B cell (primary cell): ENCODE data around the gene LPCAT4. TPM values are rescaled to one million over a fixed set of nuclear protein-coding genes. Genes with fewer than 3 reads are reported as not detected.

Experiments
- ATAC-seq: fragments of 200-7000 bp; cut with Tn5 transposase; one replicate; pipeline ENCODE4 v1.10.0; 2021; ENCODE audit warnings: low read depth, mild to moderate bottlenecking, moderate number of reproducible peaks, moderate library complexity
- CTCF ChIA-PET: fragments of 350-600 bp; sonication (Branson Sonifier 250); formaldehyde crosslinking; loops from one replicate; lab custom pipeline; 2021; ENCODE audit warnings: antibody characterized with exemption, inconsistent platforms; lab: Charles Lee
- POLR2A ChIA-PET: fragments of 350-600 bp; sonication (Branson Sonifier 250); formaldehyde crosslinking; loops from one replicate; lab custom pipeline; 2021; ENCODE audit warnings: antibody characterized with exemption; lab: Charles Lee
- DNase-seq: peaks from one replicate; pipeline ENCODE4 v3.0.0; 2013
- H2AFZ ChIP-seq: 2 replicates; pipeline ENCODE4 v1.6.1; 2012; ENCODE audit warnings: mild to moderate bottlenecking, low read depth, low read length; ENCODE audit not compliant: insufficient read depth, poor library complexity, severe bottlenecking
- H3K27ac ChIP-seq, 2 donors: 1 replicate in 1 of 2; 2 replicates in 1 of 2; pipeline ENCODE4 v1.5.1; 2012 to 2013; ENCODE audit warnings: low read length in 2 of 2, mild to moderate bottlenecking in 2 of 2, moderate library complexity in 1 of 2
- H3K27me3 ChIP-seq, 4 experiments: fragments of 200-600 bp in 1 of 4; sonication (generic) in 1 of 4; replicated peaks in 1 of 4; 1 replicate in 2 of 4; 2 replicates in 2 of 4; pipeline versions ENCODE4 v1.6.1 to v1.7.0; 2013 to 2016; ENCODE audit warnings: low read length in 3 of 4, mild to moderate bottlenecking in 2 of 4, mixed read lengths in 1 of 4, moderate library complexity in 1 of 4; ENCODE audit not compliant: insufficient read depth in 4 of 4, control insufficient read depth in 3 of 4; ENCODE audit errors: control extremely low read depth in 1 of 4
- H3K36me3 ChIP-seq, 2 experiments: replicated peaks in 1 of 2; 1 replicate in 1 of 2; 2 replicates in 1 of 2; pipeline versions ENCODE4 v1.6.1 to v1.7.1; 2013; ENCODE audit warnings: low read length in 1 of 2; ENCODE audit not compliant: insufficient read depth in 2 of 2, control insufficient read depth in 1 of 2; ENCODE audit errors: control extremely low read depth in 1 of 2, extremely low read depth in 1 of 2
- H3K4me1 ChIP-seq, 2 donors: fragments of 200-600 bp in 1 of 2; sonication (generic) in 1 of 2; 1 replicate in 1 of 2; 2 replicates in 1 of 2; pipeline versions ENCODE4 v1.5.1 to v1.6.1; 2013 to 2017; ENCODE audit warnings: low read length in 2 of 2; ENCODE audit not compliant: control insufficient read depth in 2 of 2, insufficient read depth in 2 of 2
- H3K4me2 ChIP-seq: replicated peaks from 2 replicates; pipeline ENCODE3; 2012; ENCODE audit warnings: mild to moderate bottlenecking, low read depth, low read length; ENCODE audit not compliant: poor library complexity, severe bottlenecking
- H3K4me3 ChIP-seq, 5 experiments: fragments of 200-600 bp in 1 of 5; sonication (generic) in 1 of 5; 1 replicate in 3 of 5; 2 replicates in 2 of 5; pipeline versions ENCODE4 v1.5.1 to v1.7.0; 2011 to 2016; ENCODE audit warnings: low read length in 4 of 5, mild to moderate bottlenecking in 4 of 5, low read depth in 2 of 5, control low read depth in 1 of 5, moderate library complexity in 1 of 5; ENCODE audit not compliant: insufficient read depth in 1 of 5; ENCODE audit errors: control extremely low read depth in 1 of 5, extremely low read depth in 1 of 5
- H3K79me2 ChIP-seq: fragments of 200-600 bp; sonication (generic); one replicate; pipeline ENCODE4 v1.6.0; 2016; ENCODE audit warnings: low read length; ENCODE audit not compliant: control insufficient read depth, insufficient read depth
- H3K9ac ChIP-seq: fragments of 200-600 bp; sonication (generic); 2 replicates; pipeline ENCODE4 v1.6.1; 2017; ENCODE audit warnings: mild to moderate bottlenecking, low read length, moderate library complexity
- H3K9me3 ChIP-seq, 3 donors: one replicate each; pipeline versions ENCODE4 v1.6.1 to v1.7.1; 2013; ENCODE audit warnings: low read length in 2 of 3; ENCODE audit not compliant: control insufficient read depth in 2 of 3, insufficient read depth in 1 of 3; ENCODE audit errors: control extremely low read depth in 1 of 3
- H4K20me1 ChIP-seq: 2 replicates; pipeline ENCODE4 v1.6.0; 2012; ENCODE audit warnings: mild to moderate bottlenecking, low read length; ENCODE audit not compliant: insufficient read depth, control insufficient read depth, poor library complexity, severe bottlenecking
- H3K27ac Mint-ChIP-seq: one replicate; pipeline ENCODE4 v1.8.0; 2021; ENCODE audit warnings: mixed read lengths
- H3K27me3 Mint-ChIP-seq: one replicate; pipeline ENCODE4 v1.8.0; 2021; ENCODE audit warnings: mixed read lengths
- H3K4me1 Mint-ChIP-seq: one replicate; pipeline ENCODE4 v1.8.0; 2021; ENCODE audit warnings: mixed read lengths
- H3K4me3 Mint-ChIP-seq: one replicate; pipeline ENCODE4 v1.8.0; 2021; ENCODE audit warnings: mixed read lengths
- H3K9me3 Mint-ChIP-seq: one replicate; pipeline ENCODE4 v1.8.0; 2022; ENCODE audit warnings: mixed read lengths; ENCODE audit not compliant: insufficient read depth
- EZH2 ChIP-seq: IDR thresholded peaks from 2 replicates; pipeline ENCODE4 v1.6.1; 2012; ENCODE audit warnings: borderline replicate concordance, low read depth, mild to moderate bottlenecking, moderate library complexity, low read length; ENCODE audit not compliant: insufficient read depth, poor library complexity, severe bottlenecking
- WGBS: methylation state at CpG from one replicate; pipeline ENCODE4 v1.1.5; 2013; ENCODE audit warnings: missing lambda C conversion rate; ENCODE audit not compliant: insufficient coverage; 5-methylcytosine and 5-hydroxymethylcytosine counted together
- intact Hi-C: fragments of 100-400 bp; cut with micrococcal nuclease; formaldehyde crosslinking; loops from one replicate; pipeline ENCODE4 v1.10.0; 2022
- polyA plus RNA-seq: library from polyadenylated mRNA; depleted of rRNA; stranded (reverse); fragments of >200 nt; gene quantifications from 2 replicates; pipeline ENCODE4 v1.2.3, GENCODE V29; 2012
- total RNA-seq, 2 donors: library from RNA; stranded (reverse); fragments of 120-200 nt in 1 of 2; gene quantifications; 1 replicate in 1 of 2; 2 replicates in 1 of 2; pipeline versions ENCODE4 v1.2.3 to v1.2.4, GENCODE V29; 2013 to 2022
- TF ChIP-seq, protein P1 (sequence below): fragments of 200-600 bp; IDR thresholded peaks from one replicate; pipeline ENCODE4 v1.8.0; 2022; ENCODE audit warnings: antibody characterized with exemption, mild to moderate bottlenecking

LPCAT4 gene
- total and polyA plus RNA-seq, 2 donors (not counting 1 experiment from before 2014, with no cell fraction given), result 64.2 to 76.3 TPM

DNA sequence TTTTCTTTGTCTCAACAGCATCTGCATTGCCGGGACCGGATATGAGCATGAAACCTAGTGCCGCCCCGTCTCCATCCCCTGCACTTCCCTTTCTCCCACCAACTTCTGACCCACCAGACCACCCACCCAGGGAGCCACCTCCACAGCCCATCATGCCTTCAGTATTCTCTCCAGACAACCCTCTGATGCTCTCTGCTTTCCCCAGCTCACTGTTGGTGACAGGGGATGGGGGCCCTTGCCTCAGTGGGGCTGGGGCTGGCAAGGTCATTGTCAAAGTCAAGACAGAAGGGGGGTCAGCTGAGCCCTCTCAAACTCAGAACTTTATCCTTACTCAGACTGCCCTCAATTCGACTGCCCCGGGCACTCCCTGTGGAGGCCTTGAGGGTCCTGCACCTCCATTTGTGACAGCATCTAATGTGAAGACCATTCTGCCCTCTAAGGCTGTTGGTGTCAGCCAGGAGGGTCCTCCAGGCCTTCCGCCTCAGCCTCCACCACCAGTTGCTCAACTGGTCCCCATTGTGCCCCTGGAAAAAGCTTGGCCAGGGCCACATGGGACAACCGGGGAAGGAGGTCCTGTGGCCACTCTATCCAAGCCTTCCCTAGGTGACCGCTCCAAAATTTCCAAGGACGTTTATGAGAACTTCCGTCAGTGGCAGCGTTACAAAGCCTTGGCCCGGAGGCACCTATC lies 18.9 kb downstream of the LPCAT4 start:
- Mint-ChIP-seq H3K27ac (no peak overlapping the region), H3K27me3 (no peaks in the 10 kb centered on the region), H3K4me3 (no peak overlapping the region), H3K4me1 (no peaks in the 10 kb centered on the region), H3K9me3 (no peaks in the 10 kb centered on the region)
- no peak overlapping the region for H3K4me2 ChIP-seq
- H3K4me3 ChIP-seq, result no peak overlapping the region
- H3K79me2 ChIP-seq, result no peaks in the 10 kb centered on the region
- H3K27me3 ChIP-seq, result no peaks in the 10 kb centered on the region
- no peaks in the 10 kb centered on the region for H3K9me3 ChIP-seq
- no peak for DNase-seq
- no peak for TF ChIP-seq EZH2
- TF ChIP-seq, protein P1, sequence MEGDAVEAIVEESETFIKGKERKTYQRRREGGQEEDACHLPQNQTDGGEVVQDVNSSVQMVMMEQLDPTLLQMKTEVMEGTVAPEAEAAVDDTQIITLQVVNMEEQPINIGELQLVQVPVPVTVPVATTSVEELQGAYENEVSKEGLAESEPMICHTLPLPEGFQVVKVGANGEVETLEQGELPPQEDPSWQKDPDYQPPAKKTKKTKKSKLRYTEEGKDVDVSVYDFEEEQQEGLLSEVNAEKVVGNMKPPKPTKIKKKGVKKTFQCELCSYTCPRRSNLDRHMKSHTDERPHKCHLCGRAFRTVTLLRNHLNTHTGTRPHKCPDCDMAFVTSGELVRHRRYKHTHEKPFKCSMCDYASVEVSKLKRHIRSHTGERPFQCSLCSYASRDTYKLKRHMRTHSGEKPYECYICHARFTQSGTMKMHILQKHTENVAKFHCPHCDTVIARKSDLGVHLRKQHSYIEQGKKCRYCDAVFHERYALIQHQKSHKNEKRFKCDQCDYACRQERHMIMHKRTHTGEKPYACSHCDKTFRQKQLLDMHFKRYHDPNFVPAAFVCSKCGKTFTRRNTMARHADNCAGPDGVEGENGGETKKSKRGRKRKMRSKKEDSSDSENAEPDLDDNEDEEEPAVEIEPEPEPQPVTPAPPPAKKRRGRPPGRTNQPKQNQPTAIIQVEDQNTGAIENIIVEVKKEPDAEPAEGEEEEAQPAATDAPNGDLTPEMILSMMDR, result no peak
- H3K4me1 ChIP-seq, result peaks cover 0 to 3% of the 10 kb centered on the region in 2 donors
- no peak overlapping the region for H3K9ac ChIP-seq
- no peaks in the 10 kb centered on the region for H3K36me3 ChIP-seq
- intact Hi-C loops, result no loop called here
- no peak for ATAC-seq
- WGBS, result 88% methylated on average over 11 of the region's 13 CpGs
- CTCF ChIA-PET, result no interaction called here
- H2AFZ ChIP-seq, result no peak overlapping the region
- H3K27ac ChIP-seq, result no peak overlapping the region
- H4K20me1 ChIP-seq, result no peaks in the 10 kb centered on the region
- POLR2A ChIA-PET, result no interaction called here
